T-cell (primary cell): ENCODE results near the gene AEBP1. TPM values are rescaled to one million over a fixed set of nuclear protein-coding genes. Genes with fewer than 3 reads are reported as not detected.

Experiments used
- ATAC-seq, 4 experiments: fragments of 200-7000 bp in 3 of 4; fragments of 150-1000 bp in 1 of 4; cut with Tn5 transposase; replicated peaks in 1 of 4; 1 replicate in 3 of 4; 2 replicates in 1 of 4; pipeline ENCODE4 v1.10.0; 2021; ENCODE audit warnings: moderate library complexity in 3 of 4, mild to moderate bottlenecking in 2 of 4, moderate number of reproducible peaks in 1 of 4
- CTCF ChIA-PET, 2 donors: fragments of 300-600 bp; sonication (Branson Sonifier 250); formaldehyde crosslinking; loops; one replicate each; lab custom pipeline; 2022; ENCODE audit warnings: antibody characterized with exemption in 2 of 2; lab: Charles Lee
- POLR2A ChIA-PET, 2 donors: fragments of 300-600 bp; sonication (Branson Sonifier 250); formaldehyde crosslinking; loops; one replicate each; lab custom pipeline; 2022; ENCODE audit warnings: antibody characterized with exemption in 2 of 2; lab: Charles Lee
- DNase-seq, 35 experiments: peaks; one replicate each; pipeline versions ENCODE4 v3.0.0 to v3.0.0-alpha.2; 2013 to 2023
- H3K27ac ChIP-seq: one replicate; pipeline ENCODE4 v1.5.1; 2013; ENCODE audit warnings: low read length
- H3K27me3 ChIP-seq, 2 experiments: replicated peaks in 1 of 2; 1 replicate in 1 of 2; 2 replicates in 1 of 2; pipeline versions ENCODE4 v1.6.1 to v1.7.0; 2013; ENCODE audit warnings: low read length in 1 of 2, mixed read lengths in 1 of 2; ENCODE audit not compliant: control insufficient read depth in 2 of 2, insufficient read depth in 2 of 2; ENCODE audit errors: extremely low read depth in 1 of 2
- H3K36me3 ChIP-seq, 2 donors: 1 replicate in 1 of 2; 2 replicates in 1 of 2; pipeline versions ENCODE4 v1.6.1 to v1.7.0; 2013; ENCODE audit warnings: low read length in 1 of 2; ENCODE audit not compliant: control insufficient read depth in 2 of 2, insufficient read depth in 1 of 2; ENCODE audit errors: extremely low read depth in 1 of 2
- H3K4me1 ChIP-seq, 2 experiments: 1 replicate in 1 of 2; 2 replicates in 1 of 2; pipeline versions ENCODE4 v1.6.1 to v1.7.0; 2013; ENCODE audit warnings: low read length in 2 of 2, mixed read lengths in 1 of 2; ENCODE audit not compliant: insufficient read depth in 2 of 2, control insufficient read depth in 1 of 2; ENCODE audit errors: extremely low read depth in 1 of 2
- H3K4me3 ChIP-seq, 2 donors: 1 replicate in 1 of 2; 2 replicates in 1 of 2; pipeline versions ENCODE4 v1.5.1 to v1.7.0; 2013; ENCODE audit warnings: mild to moderate bottlenecking in 2 of 2, low read length in 1 of 2, moderate library complexity in 1 of 2; ENCODE audit not compliant: control insufficient read depth in 1 of 2; ENCODE audit errors: extremely low read depth in 1 of 2
- H3K9me3 ChIP-seq: 2 replicates; pipeline ENCODE4 v1.7.0; 2013
- H3K27ac Mint-ChIP-seq, 2 donors: one replicate each; pipeline ENCODE4 v1.8.0; 2020 to 2021; ENCODE audit warnings: mild to moderate bottlenecking in 2 of 2, mixed read lengths in 2 of 2
- H3K27me3 Mint-ChIP-seq, 2 donors: one replicate each; pipeline ENCODE4 v1.8.0; 2021 to 2022; ENCODE audit warnings: mixed read lengths in 2 of 2
- H3K36me3 Mint-ChIP-seq: one replicate; pipeline ENCODE4 v1.8.0; 2021; ENCODE audit warnings: mixed read lengths
- H3K4me1 Mint-ChIP-seq, 3 donors: one replicate each; pipeline ENCODE4 v1.8.0; 2020 to 2022; ENCODE audit warnings: mixed read lengths in 3 of 3, mild to moderate bottlenecking in 1 of 3
- H3K4me3 Mint-ChIP-seq, 3 donors: one replicate each; pipeline ENCODE4 v1.8.0; 2020 to 2022; ENCODE audit warnings: mild to moderate bottlenecking in 3 of 3, mixed read lengths in 3 of 3, moderate library complexity in 3 of 3
- H3K9me3 Mint-ChIP-seq, 3 donors: one replicate each; pipeline ENCODE4 v1.8.0; 2020 to 2022; ENCODE audit warnings: mixed read lengths in 3 of 3
- WGBS: methylation state at CpG from one replicate; pipeline ENCODE4 v1.1.5; 2013; ENCODE audit warnings: missing lambda C conversion rate; ENCODE audit not compliant: insufficient coverage; 5-methylcytosine and 5-hydroxymethylcytosine counted together
- total RNA-seq, 35 experiments: library from RNA in 6 of 35; stranded (reverse) in 6 of 35; fragments of 120-200 nt in 1 of 35; gene quantifications; one replicate each; pipeline versions ENCODE4 v1.2.1 to v1.2.4 and lab custom pipeline; 2013 to 2026

Gene AEBP1
- total RNA-seq, 5 donors from 2014 or later (not counting 1 experiment from before 2014, with no cell fraction given) = 18.1 to 28.4 (median 23.1) TPM

DNA sequence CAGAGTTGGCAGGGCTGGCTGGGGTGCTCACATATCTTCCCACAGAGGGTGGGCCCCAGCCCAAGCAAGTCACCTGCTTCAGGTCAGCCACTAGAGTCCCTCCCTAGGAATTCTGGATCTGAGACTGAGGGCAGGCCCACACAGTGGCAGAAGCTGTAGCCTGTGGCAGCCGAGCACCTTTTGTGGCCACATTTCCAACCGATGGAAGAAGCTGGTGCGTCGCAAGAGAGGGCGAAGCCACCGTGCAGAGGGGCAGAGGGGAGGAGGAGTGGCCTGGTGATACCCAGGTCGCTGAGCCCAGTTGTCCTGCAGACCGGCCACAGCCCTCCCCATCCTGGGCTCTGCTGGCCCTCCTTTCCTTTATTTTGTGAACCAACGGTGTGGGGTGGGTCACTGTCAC, 27.1 kb upstream of the AEBP1 start:
- POLR2A ChIA-PET = no interaction called here
- peaks cover 31% of the 10 kb centered on the region for H3K36me3 Mint-ChIP-seq
- H3K4me3 ChIP-seq = no peak overlapping the region

GRCh38 chr7:44077681-44078091, 26.5 kb upstream of the AEBP1 start:
- Histone ChIP-seq H3K27ac (no peak overlapping the region), H3K27me3 (no peaks in the 10 kb centered on the region), H3K36me3 (peaks cover 40 to 76% of the 10 kb centered on the region in 2 donors), H3K4me1 (peaks cover 4 to 63% of the 10 kb centered on the region in 2 experiments), H3K9me3 (no peaks in the 10 kb centered on the region), H3K4me3 (no peak overlapping the region)
- Mint-ChIP-seq H3K4me1 (peaks cover 23 to 38% (median 27%) of the 10 kb centered on the region in 3 donors), H3K9me3 (no peaks in the 10 kb centered on the region), H3K36me3 (peaks cover 28% of the 10 kb centered on the region), H3K27me3 (no peaks in the 10 kb centered on the region), H3K27ac (peak overlapping the region; percentile 11 to 70), H3K4me3 (no peak overlapping the region)
- ChIA-PET CTCF (no interaction called here), POLR2A (no interaction called here)
- DNase-seq (no peak), ATAC-seq (no peak)
- 66% methylated on average over 5 of the region's 5 CpGs for WGBS

More for the DNA sequence above, 27.1 kb upstream of the AEBP1 start:
- Mint-ChIP-seq H3K9me3 (no peaks in the 10 kb centered on the region), H3K27ac (no peak overlapping the region), H3K4me1 (peaks cover 29 to 44% (median 29%) of the 10 kb centered on the region in 3 donors), H3K4me3 (no peak overlapping the region), H3K27me3 (no peaks in the 10 kb centered on the region)
- Histone ChIP-seq H3K27ac (no peak overlapping the region), H3K4me1 (peaks cover 4 to 67% of the 10 kb centered on the region in 2 experiments), H3K27me3 (no peaks in the 10 kb centered on the region), H3K36me3 (peaks cover 40 to 78% of the 10 kb centered on the region in 2 donors), H3K9me3 (no peaks in the 10 kb centered on the region)
- CTCF ChIA-PET = no interaction called here
- no peak for ATAC-seq
- WGBS = 94% methylated on average over 7 of the region's 9 CpGs
- DNase-seq = no peak

- H3K36me3 Mint-ChIP-seq = peaks cover 20% of the 10 kb centered on the region
- CTCF ChIA-PET = no interaction called here
Measured at GRCh38 chr7:44078521-44078920, 25.6 kb upstream of the AEBP1 start.

DNA sequence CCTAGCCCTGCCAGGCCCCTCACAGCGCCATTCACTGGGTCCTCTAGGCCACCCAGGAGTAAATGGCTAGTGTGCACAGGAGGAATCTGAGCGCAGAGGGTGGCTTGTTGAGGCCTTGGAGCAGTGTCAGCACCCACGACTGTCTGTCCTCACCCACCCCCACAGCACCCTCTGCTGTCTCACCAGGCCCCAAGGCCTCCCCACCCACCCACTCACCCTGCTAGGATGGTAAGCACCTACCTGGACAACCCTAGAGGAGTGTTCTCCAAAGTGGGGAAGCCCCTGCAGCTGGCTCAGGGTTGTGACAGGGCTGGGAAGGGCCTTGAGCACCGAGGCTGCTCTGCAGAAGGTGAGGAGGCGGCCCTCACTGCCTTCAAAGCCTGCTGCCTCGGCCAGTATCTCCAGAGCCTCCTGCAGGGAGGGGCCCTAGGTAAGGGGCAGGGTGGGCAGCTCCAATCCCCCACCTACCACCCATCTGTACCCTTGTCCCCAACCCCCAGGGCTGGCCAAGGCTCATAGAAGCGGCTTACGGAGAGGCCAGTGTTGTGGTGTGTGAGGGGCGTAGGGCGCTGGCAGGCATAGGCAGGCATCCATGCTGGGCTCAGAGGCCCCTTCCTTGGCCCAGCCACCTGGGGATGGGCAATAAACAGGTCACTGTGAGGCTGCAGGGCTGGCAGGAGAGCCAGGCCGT, 24.7 kb upstream of the AEBP1 start:
- H3K4me1 Mint-ChIP-seq = peaks cover 32 to 42% (median 33%) of the 10 kb centered on the region in 3 donors
- no peaks in the 10 kb centered on the region for H3K9me3 Mint-ChIP-seq
- 94% methylated on average over 4 of the region's 11 CpGs for WGBS
- peaks cover 35 to 59% of the 10 kb centered on the region in 2 donors for H3K36me3 ChIP-seq
- ChIA-PET POLR2A (no interaction called here), CTCF (no interaction called here)
- peaks cover 20% of the 10 kb centered on the region for H3K36me3 Mint-ChIP-seq
- no peak overlapping the region for H3K4me3 ChIP-seq
- H3K4me1 ChIP-seq = peaks cover 4 to 53% of the 10 kb centered on the region in 2 experiments
- no peak overlapping the region for H3K27ac ChIP-seq
- ATAC-seq (no peak), DNase-seq (no peak)
- H3K9me3 ChIP-seq = no peaks in the 10 kb centered on the region
- H3K27me3 ChIP-seq = no peaks in the 10 kb centered on the region
- no peaks in the 10 kb centered on the region for H3K27me3 Mint-ChIP-seq
- no peak overlapping the region for H3K27ac Mint-ChIP-seq
- no peak overlapping the region for H3K4me3 Mint-ChIP-seq

More at GRCh38 chr7:44078521-44078920, 25.6 kb upstream of the AEBP1 start:
- WGBS = 100% methylated on average over 4 of the region's 8 CpGs
- H3K36me3 ChIP-seq = peaks cover 40 to 67% of the 10 kb centered on the region in 2 donors
- H3K27me3 ChIP-seq = no peaks in the 10 kb centered on the region
- POLR2A ChIA-PET = interaction anchor here in 1 of 2 donors (0.6 kb wide), 1 partner anchor 494 kb away, joined by 5 read pairs; no protein-coding TSS in a partner anchor
- H3K4me3 Mint-ChIP-seq = peak overlapping the region in 1 of 3 donors; percentile 31
- peaks cover 30 to 40% (median 33%) of the 10 kb centered on the region in 3 donors for H3K4me1 Mint-ChIP-seq
- DNase-seq = no peak
- H3K4me3 ChIP-seq = no peak overlapping the region
- no peaks in the 10 kb centered on the region for H3K27me3 Mint-ChIP-seq
- H3K9me3 ChIP-seq = no peaks in the 10 kb centered on the region
- no peaks in the 10 kb centered on the region for H3K9me3 Mint-ChIP-seq
- ATAC-seq = no peak
- peak overlapping the region in 1 of 2 donors; percentile 61 for H3K27ac Mint-ChIP-seq
- peaks cover 4 to 63% of the 10 kb centered on the region in 2 experiments for H3K4me1 ChIP-seq
- H3K27ac ChIP-seq = no peak overlapping the region

DNA sequence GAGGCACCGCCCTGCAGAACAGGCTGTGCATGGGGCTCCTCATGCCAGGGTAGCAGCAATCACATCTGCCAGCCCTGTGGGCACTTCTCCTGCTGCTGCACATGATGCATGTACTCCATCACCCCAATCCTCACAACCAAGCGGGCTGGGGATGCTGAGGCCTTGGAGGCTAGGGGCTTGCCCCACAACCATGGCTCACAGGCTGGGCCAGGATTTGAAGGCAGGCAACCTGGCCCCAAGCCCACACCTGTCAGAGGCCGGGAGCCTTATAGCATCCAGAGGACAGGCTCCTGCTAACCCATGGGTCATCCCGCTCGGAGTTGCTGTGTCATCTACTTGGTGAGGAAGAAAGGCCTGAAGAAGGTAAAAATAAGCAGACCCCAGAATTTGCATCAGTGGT, 24.0 kb upstream of the AEBP1 start:
- H3K36me3 Mint-ChIP-seq = peaks cover 20% of the 10 kb centered on the region
- Histone ChIP-seq H3K36me3 (peaks cover 33 to 54% of the 10 kb centered on the region in 2 donors), H3K27ac (no peak overlapping the region), H3K4me3 (peak overlapping the region in 1 of 2 donors; percentile 11), H3K9me3 (no peaks in the 10 kb centered on the region), H3K27me3 (no peaks in the 10 kb centered on the region), H3K4me1 (peaks cover 4 to 53% of the 10 kb centered on the region in 2 experiments)
- H3K9me3 Mint-ChIP-seq = no peaks in the 10 kb centered on the region
- 95% methylated on average over 4 of the region's 5 CpGs for WGBS
- peaks cover 32 to 42% (median 33%) of the 10 kb centered on the region in 3 donors for H3K4me1 Mint-ChIP-seq
- H3K27ac Mint-ChIP-seq = no peak overlapping the region
- ChIA-PET CTCF (no interaction called here), POLR2A (interaction anchor here in 1 of 2 donors (0.6 to 1.0 kb wide), 2 partner anchors 12 to 61 kb away, joined by 3 to 4 read pairs; no protein-coding TSS in a partner anchor)
- H3K4me3 Mint-ChIP-seq = no peak overlapping the region
- DNase-seq (no peak), ATAC-seq (no peak)
- H3K27me3 Mint-ChIP-seq = no peaks in the 10 kb centered on the region

DNA sequence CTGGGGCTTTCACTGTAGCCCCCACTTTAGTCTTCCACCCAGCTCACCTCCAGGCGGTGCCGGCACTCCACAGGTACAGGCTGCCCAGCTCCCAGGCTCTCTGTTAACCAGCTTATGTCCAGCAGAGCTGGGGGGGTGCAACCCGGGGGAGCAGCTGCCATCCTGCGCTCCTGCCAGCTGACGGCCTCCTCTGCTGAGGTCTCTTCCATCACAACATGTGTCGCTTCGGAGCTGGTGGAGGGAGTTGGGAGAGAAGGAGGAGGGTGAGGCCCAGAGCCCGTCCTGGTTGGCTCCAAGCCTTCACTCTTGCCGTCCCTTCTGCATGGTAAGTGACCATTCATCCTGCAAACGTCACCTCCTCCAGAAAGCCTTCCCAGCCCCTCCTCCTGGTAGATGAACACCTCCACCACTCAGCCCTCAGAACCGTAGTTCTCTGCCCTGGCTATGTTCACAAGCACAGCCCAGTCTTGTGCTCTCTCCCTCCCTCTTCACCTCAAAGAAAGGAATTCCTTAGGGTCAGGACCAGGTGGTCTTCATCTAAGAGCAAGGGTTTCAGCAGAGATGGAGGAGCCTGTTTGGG, 23.4 kb upstream of the AEBP1 start:
- peak overlapping the region; percentile 73 for H3K27ac ChIP-seq
- H3K9me3 ChIP-seq = no peaks in the 10 kb centered on the region
- no peak for ATAC-seq
- 74% methylated on average over 5 of the region's 11 CpGs for WGBS
- peaks cover 4 to 53% of the 10 kb centered on the region in 2 experiments for H3K4me1 ChIP-seq
- no peaks in the 10 kb centered on the region for H3K27me3 Mint-ChIP-seq
- peaks cover 20% of the 10 kb centered on the region for H3K36me3 Mint-ChIP-seq
- no peaks in the 10 kb centered on the region for H3K27me3 ChIP-seq
- peak overlapping the region; percentile 45 to 74 for H3K4me3 ChIP-seq
- CTCF ChIA-PET = interaction anchor here (0.7 to 1.1 kb wide), 2 partner anchors 12 to 36 kb away, joined by 9 to 11 read pairs; partner anchors contain the start of gene DBNL (in 1 of the 2)
- POLR2A ChIA-PET = interaction anchor here (0.7 to 1.0 kb wide), 2 partner anchors 13 to 765 kb away, joined by 4 read pairs; no protein-coding TSS in a partner anchor
- peaks cover 32 to 42% (median 33%) of the 10 kb centered on the region in 3 donors for H3K4me1 Mint-ChIP-seq
- H3K4me3 Mint-ChIP-seq = peak overlapping the region; percentile 86 to 91 (median 90)
- peaks cover 29 to 48% of the 10 kb centered on the region in 2 donors for H3K36me3 ChIP-seq
- peak overlapping the region; percentile 89 to 93 for H3K27ac Mint-ChIP-seq
- no peaks in the 10 kb centered on the region for H3K9me3 Mint-ChIP-seq
- no peak for DNase-seq
